ENCODE results near the gene EHMT1. TPM values are rescaled to one million over a fixed set of nuclear protein-coding genes. Genes with fewer than 3 reads are reported as not detected.

The EHMT1 gene
- total and polyA plus RNA-seq, 2 of the 13 experiments (the other 11 are each of a cell fraction or from before 2014, with no cell fraction given) = 23.0 to 27.1 TPM

GRCh38 chr9:137632230-137633161, 13.7 kb downstream of the EHMT1 start:
- intact Hi-C loops (cut with micrococcal nuclease; ENCODE audit: unreplicated experiment) = no loop called here
- H3K27ac ChIP-seq (ENCODE audit: extremely low read length, insufficient read depth, low read length) = no peak overlapping the region
- H2AFZ ChIP-seq (ENCODE audit: low read length) = no peak overlapping the region
- H4K20me1 ChIP-seq (ENCODE audit: insufficient read depth, low read length) = peaks cover 25% of the 10 kb centered on the region
- H3K27me3 ChIP-seq (ENCODE audit: control insufficient read depth in 1 of 2, insufficient read depth in 2 of 2, low read length in 2 of 2) = no peaks in the 10 kb centered on the region
- H3K9me3 ChIP-seq (ENCODE audit: low read length) = no peaks in the 10 kb centered on the region
- CTCF ChIA-PET (ENCODE audit: low intra/inter-chr PET ratio, low total read pairs) = no interaction called here
- POLR2A ChIA-PET = no interaction called here
- in situ Hi-C loops (cut with HindIII; ENCODE audit: extremely low pct_ligation_motif_present, low pct_unique_long_range_greater_than_20kb) = no loop called here
- TF ChIP-seq ZNF616 (CRISPR knock-in tag; IDR thresholded peaks at IDR 0.05; ENCODE audit: low read depth) = no peak
- no peak for TF ChIP-seq NFE2L2 (IDR thresholded peaks at IDR 0.05; ENCODE audit: low read length)
- TF ChIP-seq ELF1 (CRISPR knock-in tag; IDR thresholded peaks at IDR 0.05) = no peak
- no peak for TF ChIP-seq CREBL2 (CRISPR knock-in tag; IDR thresholded peaks at IDR 0.05; ENCODE audit: borderline replicate concordance)
- no peak for TF ChIP-seq ZSCAN20 (CRISPR knock-in tag; IDR thresholded peaks at IDR 0.05; ENCODE audit: borderline replicate concordance)
- TF ChIP-seq AHDC1 (CRISPR knock-in tag; IDR thresholded peaks at IDR 0.05; ENCODE audit: borderline replicate concordance) = no peak
- TF ChIP-seq, protein P1, sequence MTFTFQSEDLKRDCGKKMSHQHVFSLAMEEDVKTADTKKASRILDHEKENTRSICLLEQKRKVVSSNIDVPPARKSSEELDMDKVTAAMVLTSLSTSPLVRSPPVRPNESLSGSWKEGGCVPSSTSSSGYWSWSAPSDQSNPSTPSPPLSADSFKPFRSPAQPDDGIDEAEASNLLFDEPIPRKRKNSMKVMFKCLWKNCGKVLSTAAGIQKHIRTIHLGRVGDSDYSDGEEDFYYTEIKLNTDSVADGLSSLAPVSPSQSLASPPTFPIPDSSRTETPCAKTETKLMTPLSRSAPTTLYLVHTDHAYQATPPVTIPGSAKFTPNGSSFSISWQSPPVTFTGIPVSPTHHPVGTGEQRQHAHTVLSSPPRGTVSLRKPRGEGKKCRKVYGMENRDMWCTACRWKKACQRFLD (CRISPR knock-in tag; IDR thresholded peaks at IDR 0.05; ENCODE audit: borderline replicate concordance) = no peak
- TF ChIP-seq ZNF816 (CRISPR knock-in tag; IDR thresholded peaks at IDR 0.05; ENCODE audit: borderline replicate concordance) = no peak
- no peak for TF ChIP-seq GLI4 (CRISPR knock-in tag; IDR thresholded peaks at IDR 0.05; ENCODE audit: borderline replicate concordance)
- TF ChIP-seq ZNF354B (CRISPR knock-in tag; IDR thresholded peaks at IDR 0.05) = no peak
- no peak for TF ChIP-seq ZNF83 (CRISPR knock-in tag; IDR thresholded peaks at IDR 0.05; ENCODE audit: borderline replicate concordance)
- no peak for TF ChIP-seq KAT8 (CRISPR knock-in tag; IDR thresholded peaks at IDR 0.05)
- TF ChIP-seq ZNF557 (CRISPR knock-in tag; IDR thresholded peaks at IDR 0.05) = no peak
- TF ChIP-seq RXRA (CRISPR knock-in tag; IDR thresholded peaks at IDR 0.05) = no peak
- H3K4me1 ChIP-seq (ENCODE audit: insufficient read depth, low read length) = peaks cover 35% of the 10 kb centered on the region
- DNase-seq (ENCODE audit: low spot score) (no peak), FAIRE-seq (no peak), ATAC-seq (no peak)
- H3K4me3 ChIP-seq (replicated peaks in 1 of 3; ENCODE audit: insufficient read depth in 1 of 3, low read depth in 2 of 3, low read length in 3 of 3) = no peak overlapping the region
- no peak overlapping the region for H3K4me2 ChIP-seq (ENCODE audit: low read depth, low read length)
- no peak overlapping the region for H3K9ac ChIP-seq (ENCODE audit: insufficient read depth, low read depth, low read length)
- peaks cover 76% of the 10 kb centered on the region for H3K79me2 ChIP-seq (ENCODE audit: insufficient read depth, low read length)
- 96% methylated on average over 19 of the region's 23 CpGs for WGBS (ENCODE audit: low lambda C conversion rate)
- H3K36me3 ChIP-seq (replicated peaks in 1 of 2; ENCODE audit: control insufficient read depth in 1 of 2, insufficient read depth in 2 of 2, low read length in 2 of 2) = peaks cover 0 to 1% of the 10 kb centered on the region in 2 experiments; a peak in 2 of 5 replicates
- no TSS peak for BruUV-seq (replicated peaks)

All from HepG2 (cell line).